K562 (cell line): Measurements from ENCODE around the gene CPT1C. TPM values are rescaled to one million over a fixed set of nuclear protein-coding genes. Genes with fewer than 3 reads are reported as not detected.
A peak's percentile ranks its signal among the peaks of the same experiment; 100 is the strongest.

Source experiments
- BRCA1 ChIP-seq, 2 experiments: fragments of 450-650 bp in 1 of 2; sonication (generic) in 1 of 2; formaldehyde crosslinking in 1 of 2; IDR thresholded peaks; 2 replicates each; pipeline versions ENCODE4 v1.5.0 to v1.6.1; 2017 to 2020; ENCODE audit warnings: mild to moderate bottlenecking in 1 of 2, missing genetic modification reagents in 1 of 2
- CCNT2 ChIP-seq: IDR thresholded peaks from 2 replicates; pipeline ENCODE4 v1.6.1; 2011; ENCODE audit warnings: borderline replicate concordance, low read depth, mild to moderate bottlenecking, moderate library complexity, mixed read lengths, low read length; ENCODE audit not compliant: insufficient read length; ENCODE audit errors: extremely low read depth
- CREB1 ChIP-seq, 2 experiments: sonication (generic) in 1 of 2; formaldehyde crosslinking in 1 of 2; IDR thresholded peaks; 2 replicates each; pipeline versions ENCODE4 v1.6.1 to v1.8.0; 2012 to 2022; ENCODE audit warnings: inconsistent platforms in 1 of 2, mild to moderate bottlenecking in 1 of 2, missing genetic modification reagents in 1 of 2, moderate library complexity in 1 of 2
- EGR1 ChIP-seq: fragments of 450-650 bp; conservative IDR thresholded peaks from 2 replicates; pipeline ENCODE4 v1.6.1; 2017; ENCODE audit warnings: mild to moderate bottlenecking
- FOXJ3 ChIP-seq: sonication (generic); formaldehyde crosslinking; IDR thresholded peaks from 2 replicates; pipeline ENCODE4 v1.4.0; 2020; ENCODE audit warnings: mild to moderate bottlenecking, missing genetic modification reagents
- HDAC2 ChIP-seq: fragments of 450-650 bp; IDR thresholded peaks from 2 replicates; pipeline ENCODE4 v1.6.1; 2016; ENCODE audit warnings: mild to moderate bottlenecking
- NCOA2 ChIP-seq, 2 experiments: fragments of 450-650 bp; IDR thresholded peaks; 2 replicates each; pipeline ENCODE4 v1.6.1; 2018; ENCODE audit warnings: mild to moderate bottlenecking in 2 of 2, moderate library complexity in 1 of 2; ENCODE audit not compliant: partially characterized antibody in 2 of 2
- RAD51 ChIP-seq: fragments of 450-650 bp; IDR thresholded peaks from 2 replicates; pipeline ENCODE4 v1.7.1; 2016; ENCODE audit warnings: low read depth, mild to moderate bottlenecking, borderline replicate concordance
- SAFB ChIP-seq: fragments of 200-400 bp; formaldehyde crosslinking; IDR thresholded peaks from 2 replicates; pipeline ENCODE4 v1.6.1; 2017; ENCODE audit warnings: low read depth, low read length, borderline replicate concordance
- SMAD1 ChIP-seq: fragments of 150-350 bp; IDR thresholded peaks from 2 replicates; pipeline ENCODE4 v1.6.1; 2014; ENCODE audit warnings: low read length, low read depth; ENCODE audit not compliant: partially characterized antibody
- SMAD2 ChIP-seq: fragments of 150-350 bp; IDR thresholded peaks from 2 replicates; pipeline ENCODE4 v1.6.1; 2014; ENCODE audit warnings: low read depth, mild to moderate bottlenecking, low read length
- SNIP1 ChIP-seq: fragments of 450-650 bp; IDR thresholded peaks from 2 replicates; pipeline ENCODE4 v1.7.1; 2017; ENCODE audit warnings: low read depth, mild to moderate bottlenecking
- TAF15 ChIP-seq: fragments of 200-400 bp; formaldehyde crosslinking; IDR thresholded peaks from 2 replicates; pipeline ENCODE4 v1.6.1; 2017; ENCODE audit warnings: mild to moderate bottlenecking, low read depth, low read length, moderate library complexity
- TARDBP ChIP-seq: fragments of 450-650 bp; IDR thresholded peaks from 2 replicates; pipeline ENCODE4 v1.6.1; 2016
- ZNF143 ChIP-seq: sonication (generic); formaldehyde crosslinking; IDR thresholded peaks from 2 replicates; pipeline ENCODE4 v1.9.0; 2022; ENCODE audit warnings: mild to moderate bottlenecking, missing genetic modification reagents
- ZNF311 ChIP-seq: fragments of 250-450 bp; sonication (Bioruptor Pico); IDR thresholded peaks from 2 replicates; pipeline ENCODE4 v1.4.0; 2020; ENCODE audit warnings: mild to moderate bottlenecking, moderate library complexity
- ZNF436 ChIP-seq: fragments of 250-450, 450-650 bp; sonication (Bioruptor Pico); formaldehyde crosslinking; IDR thresholded peaks from 2 replicates; pipeline ENCODE4 v1.7.0; 2020; ENCODE audit warnings: mild to moderate bottlenecking
- polyA plus RNA-seq, 8 experiments: library from polyadenylated mRNA; depleted of rRNA in 4 of 8; stranded (reverse) in 5 of 8; unstranded in 3 of 8; fragments of >200 nt; fragmentation: Nextera tagmentation in 2 of 8; fragmentation: Illumina TruSeq in 1 of 8; extraction: Ambion mirVana in 2 of 8; extraction: Trizol in 1 of 8; gene quantifications; 2 replicates each; pipeline versions ENCODE4 v1.2.1 to v1.2.3, GENCODE V29; 2011 to 2014; ENCODE audit warnings: inconsistent platforms in 1 of 8, missing spikeins in 1 of 8
- total RNA-seq, 7 experiments: library from RNA; depleted of rRNA in 6 of 7; stranded (reverse); fragments of >200 nt in 6 of 7; fragmentation: Illumina TruSeq in 2 of 7; extraction: Trizol in 2 of 7; gene quantifications; 2 replicates each; pipeline versions ENCODE4 v1.2.1 to v1.2.3, GENCODE V29; 2011 to 2021; ENCODE audit warnings: low replicate concordance in 1 of 7
- TF ChIP-seq, protein P1 (sequence below), 3 experiments: fragments of 200-800 bp in 1 of 3; sonication (Bioruptor generic) in 1 of 3; sonication (generic) in 1 of 3; formaldehyde crosslinking in 1 of 3; IDR thresholded peaks; 2 replicates each; pipeline versions ENCODE4 v1.6.1 to v1.8.0; 2016 to 2022; ENCODE audit warnings: mild to moderate bottlenecking in 2 of 3, missing compliant biosample characterization in 2 of 3, missing genetic modification characterization in 2 of 3, missing genetic modification reagents in 1 of 3
- TF ChIP-seq, protein P2 (sequence below): fragments of 250-450 bp; sonication (Bioruptor Pico); IDR thresholded peaks from 2 replicates; pipeline ENCODE4 v1.5.0; 2022; ENCODE audit warnings: mild to moderate bottlenecking
- TF ChIP-seq, protein P3 (sequence below), 2 experiments: fragments of 450-650 bp in 1 of 2; sonication (generic) in 1 of 2; formaldehyde crosslinking; conservative IDR thresholded peaks; 2 replicates each; pipeline versions ENCODE4 v1.4.0 to v1.8.1; 2020 to 2022; ENCODE audit warnings: mild to moderate bottlenecking in 1 of 2, missing genetic modification reagents in 1 of 2
- TF ChIP-seq, protein P4 (sequence below): conservative IDR thresholded peaks from 2 replicates; pipeline ENCODE4 v1.6.1; 2011; ENCODE audit warnings: low read depth, mild to moderate bottlenecking, low read length; ENCODE audit not compliant: control insufficient read depth
- TF ChIP-seq, protein P5 (sequence below), 2 experiments: fragments of 450-650 bp in 1 of 2; sonication (generic) in 1 of 2; formaldehyde crosslinking in 1 of 2; IDR thresholded peaks in 1 of 2; conservative IDR thresholded peaks in 1 of 2; 2 replicates each; pipeline versions ENCODE4 v1.6.1 to v1.8.1; 2016 to 2023; ENCODE audit warnings: mild to moderate bottlenecking in 2 of 2, moderate library complexity in 2 of 2, inconsistent platforms in 1 of 2, missing genetic modification reagents in 1 of 2

Gene CPT1C
- total and polyA plus RNA-seq, 9 of the 15 experiments (the other 6 are each of a cell fraction or from before 2014, with no cell fraction given): 1.9 to 12.3 (median 3.0) TPM

DNA sequence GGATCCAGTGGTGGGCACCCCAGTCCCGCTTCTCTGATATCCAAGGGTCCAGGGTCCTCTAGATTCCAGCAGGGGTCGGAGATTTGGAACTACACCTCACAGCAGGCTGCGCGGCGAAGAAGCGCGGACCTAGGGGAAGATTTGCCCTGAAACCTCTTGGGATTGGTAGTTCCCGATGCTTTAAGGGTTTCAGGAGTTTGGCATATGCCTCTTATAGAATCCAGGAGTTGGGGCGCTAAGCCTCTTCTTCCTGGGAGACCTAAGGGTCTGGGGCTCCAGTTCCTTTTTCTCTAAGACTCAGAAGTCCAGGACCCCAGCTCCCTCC lies 24.8 kb upstream of the CPT1C start (continued):
- TF ChIP-seq, protein P1, sequence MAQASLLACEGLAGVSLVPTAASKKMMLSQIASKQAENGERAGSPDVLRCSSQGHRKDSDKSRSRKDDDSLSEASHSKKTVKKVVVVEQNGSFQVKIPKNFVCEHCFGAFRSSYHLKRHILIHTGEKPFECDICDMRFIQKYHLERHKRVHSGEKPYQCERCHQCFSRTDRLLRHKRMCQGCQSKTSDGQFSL (CRISPR knock-in tag; IDR thresholded peaks at IDR 0.05): no peak
- TF ChIP-seq, protein P1 (tag; IDR thresholded peaks at IDR 0.05): no peak
- TF ChIP-seq TAF15 (no peak), HDAC2 (no peak), BRCA1 (IDR thresholded peaks at IDR 0.05) (no peak), BRCA1 (CRISPR knock-in tag; IDR thresholded peaks at IDR 0.05) (no peak), CREB1 (IDR thresholded peaks at IDR 0.05) (no peak), CREB1 (CRISPR knock-in tag; IDR thresholded peaks at IDR 0.05) (no peak), SMAD2 (no peak), EGR1 (no peak), TARDBP (no peak; the same call in 1 of the 2 replicates), NCOA2 (IDR thresholded peaks at IDR 0.05; ENCODE audit: partially characterized antibody in 2 of 2) (no peak), ZNF436 (no peak), CCNT2 (no peak), RAD51 (no peak), SNIP1 (no peak), ZNF311 (no peak), ZNF143 (CRISPR knock-in tag) (peak; percentile 15; the same call in 1 of the 2 replicates), SMAD1 (no peak), FOXJ3 (CRISPR knock-in tag) (no peak), SAFB (no peak)
- TF ChIP-seq, protein P2, sequence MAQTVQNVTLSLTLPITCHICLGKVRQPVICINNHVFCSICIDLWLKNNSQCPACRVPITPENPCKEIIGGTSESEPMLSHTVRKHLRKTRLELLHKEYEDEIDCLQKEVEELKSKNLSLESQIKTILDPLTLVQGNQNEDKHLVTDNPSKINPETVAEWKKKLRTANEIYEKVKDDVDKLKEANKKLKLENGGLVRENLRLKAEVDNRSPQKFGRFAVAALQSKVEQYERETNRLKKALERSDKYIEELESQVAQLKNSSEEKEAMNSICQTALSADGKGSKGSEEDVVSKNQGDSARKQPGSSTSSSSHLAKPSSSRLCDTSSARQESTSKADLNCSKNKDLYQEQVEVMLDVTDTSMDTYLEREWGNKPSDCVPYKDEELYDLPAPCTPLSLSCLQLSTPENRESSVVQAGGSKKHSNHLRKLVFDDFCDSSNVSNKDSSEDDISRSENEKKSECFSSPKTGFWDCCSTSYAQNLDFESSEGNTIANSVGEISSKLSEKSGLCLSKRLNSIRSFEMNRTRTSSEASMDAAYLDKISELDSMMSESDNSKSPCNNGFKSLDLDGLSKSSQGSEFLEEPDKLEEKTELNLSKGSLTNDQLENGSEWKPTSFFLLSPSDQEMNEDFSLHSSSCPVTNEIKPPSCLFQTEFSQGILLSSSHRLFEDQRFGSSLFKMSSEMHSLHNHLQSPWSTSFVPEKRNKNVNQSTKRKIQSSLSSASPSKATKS (CRISPR knock-in tag): no peak
- TF ChIP-seq, protein P3, sequence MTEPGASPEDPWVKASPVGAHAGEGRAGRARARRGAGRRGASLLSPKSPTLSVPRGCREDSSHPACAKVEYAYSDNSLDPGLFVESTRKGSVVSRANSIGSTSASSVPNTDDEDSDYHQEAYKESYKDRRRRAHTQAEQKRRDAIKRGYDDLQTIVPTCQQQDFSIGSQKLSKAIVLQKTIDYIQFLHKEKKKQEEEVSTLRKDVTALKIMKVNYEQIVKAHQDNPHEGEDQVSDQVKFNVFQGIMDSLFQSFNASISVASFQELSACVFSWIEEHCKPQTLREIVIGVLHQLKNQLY (CRISPR knock-in tag; conservative IDR thresholded peaks at IDR 0.05): no peak
- TF ChIP-seq, protein P4, sequence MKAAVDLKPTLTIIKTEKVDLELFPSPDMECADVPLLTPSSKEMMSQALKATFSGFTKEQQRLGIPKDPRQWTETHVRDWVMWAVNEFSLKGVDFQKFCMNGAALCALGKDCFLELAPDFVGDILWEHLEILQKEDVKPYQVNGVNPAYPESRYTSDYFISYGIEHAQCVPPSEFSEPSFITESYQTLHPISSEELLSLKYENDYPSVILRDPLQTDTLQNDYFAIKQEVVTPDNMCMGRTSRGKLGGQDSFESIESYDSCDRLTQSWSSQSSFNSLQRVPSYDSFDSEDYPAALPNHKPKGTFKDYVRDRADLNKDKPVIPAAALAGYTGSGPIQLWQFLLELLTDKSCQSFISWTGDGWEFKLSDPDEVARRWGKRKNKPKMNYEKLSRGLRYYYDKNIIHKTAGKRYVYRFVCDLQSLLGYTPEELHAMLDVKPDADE: peak; percentile 67; the same call in 1 of the 2 replicates
- TF ChIP-seq, protein P5, sequence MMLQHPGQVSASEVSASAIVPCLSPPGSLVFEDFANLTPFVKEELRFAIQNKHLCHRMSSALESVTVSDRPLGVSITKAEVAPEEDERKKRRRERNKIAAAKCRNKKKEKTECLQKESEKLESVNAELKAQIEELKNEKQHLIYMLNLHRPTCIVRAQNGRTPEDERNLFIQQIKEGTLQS (IDR thresholded peaks at IDR 0.05): no peak
- TF ChIP-seq, protein P5 (CRISPR knock-in tag; conservative IDR thresholded peaks at IDR 0.05): 0 out of 2 replicates have a peak, but pooled peaks have one; percentile 16
